Upper lobe of right lung (tissue), 1 donor: Measurements from ENCODE around the gene FGF18. TPM values are rescaled to one million over a fixed set of nuclear protein-coding genes. Genes with fewer than 3 reads are reported as not detected.

Experiments used
- ATAC-seq: fragments of 200-7000 bp; cut with Tn5 transposase; one replicate; pipeline ENCODE4 v1.9.1; 2020; ENCODE audit warnings: mild to moderate bottlenecking, moderate library complexity
- DNase-seq: peaks from one replicate; pipeline ENCODE4 v3.0.0-alpha.2; 2020
- H3K27ac ChIP-seq: fragments of 200-600 bp; one replicate; pipeline ENCODE4 v1.8.0; 2022
- H3K27me3 ChIP-seq: fragments of 200-600 bp; one replicate; pipeline ENCODE4 v1.8.0; 2022; ENCODE audit warnings: mild to moderate bottlenecking
- H3K36me3 ChIP-seq: fragments of 200-600 bp; one replicate; pipeline ENCODE4 v1.8.0; 2022
- H3K4me1 ChIP-seq: fragments of 200-600 bp; one replicate; pipeline ENCODE4 v1.8.0; 2022
- H3K4me3 ChIP-seq: fragments of 200-600 bp; one replicate; pipeline ENCODE4 v1.8.0; 2022; ENCODE audit warnings: mild to moderate bottlenecking
- H3K9me3 ChIP-seq: fragments of 200-600 bp; one replicate; pipeline ENCODE4 v1.8.0; 2022
- CTCF ChIP-seq: fragments of 200-600 bp; IDR thresholded peaks from one replicate; pipeline ENCODE4 v1.8.0; 2022; ENCODE audit warnings: antibody characterized with exemption
- intact Hi-C: fragments of 100-400 bp; cut with DNase I; formaldehyde crosslinking; loops from one replicate; pipeline ENCODE4 v1.11.0; 2022
- total RNA-seq: library from RNA; stranded (reverse); fragmentation: NEBNext Ultra II Directional; extraction: Animal tissue kit (Norgen Biotek cat#: 25700); gene quantifications from one replicate; pipeline ENCODE4 v1.2.1, GENCODE V29; 2021
- donor health status: DM: no; HTN: yes; CAD: no; lungs with severe emphysema.

FGF18 gene
- total RNA-seq, 1 donor from 2014 or later = 4.2 TPM

DNA sequence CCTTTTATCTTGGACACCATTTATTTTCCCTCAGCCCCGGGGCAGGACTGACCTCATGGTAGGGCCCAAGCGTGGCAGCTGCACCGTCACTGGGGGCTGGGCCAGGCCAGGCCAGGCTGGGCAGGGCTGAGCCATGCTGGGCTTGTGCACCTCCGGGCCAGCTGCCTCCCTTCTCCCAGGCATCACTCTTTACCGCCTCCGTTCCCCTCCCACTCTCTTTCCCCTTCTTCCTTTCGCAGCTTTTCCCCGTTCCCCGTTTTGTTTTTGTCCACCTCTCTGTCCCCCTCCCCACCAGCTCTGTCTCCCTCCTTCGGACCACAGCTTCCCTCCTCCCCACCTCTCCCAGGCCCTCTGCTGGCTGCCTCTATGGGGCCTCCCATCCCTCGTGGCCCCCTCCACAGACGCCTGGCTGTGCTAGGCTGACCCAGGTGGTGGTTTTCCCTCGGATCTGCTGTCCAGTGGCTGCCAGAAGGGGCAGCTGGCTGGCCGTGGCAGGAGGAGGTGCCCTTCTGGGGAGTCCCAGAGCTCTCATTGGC, 17.9 kb downstream of the FGF18 start:
- H3K9me3 ChIP-seq = no peaks in the 10 kb centered on the region
- intact Hi-C loops = no loop called here
- no peaks in the 10 kb centered on the region for H3K4me1 ChIP-seq
- H3K27me3 ChIP-seq = no peaks in the 10 kb centered on the region
- TF ChIP-seq CTCF = no peak
- H3K36me3 ChIP-seq = no peaks in the 10 kb centered on the region
- H3K27ac ChIP-seq = no peak overlapping the region
- DNase-seq (no peak), ATAC-seq (peak; percentile 28)
- no peak overlapping the region for H3K4me3 ChIP-seq

- Histone ChIP-seq H3K9me3 (no peaks in the 10 kb centered on the region), H3K27me3 (no peaks in the 10 kb centered on the region), H3K4me1 (no peaks in the 10 kb centered on the region), H3K4me3 (no peak overlapping the region), H3K27ac (no peak overlapping the region), H3K36me3 (no peaks in the 10 kb centered on the region)
- intact Hi-C loops = no loop called here
- no peak for TF ChIP-seq CTCF
- ATAC-seq (no peak), DNase-seq (no peak)
Measured at GRCh38 chr5:171438738-171439137, 19.3 kb downstream of the FGF18 start.

DNA sequence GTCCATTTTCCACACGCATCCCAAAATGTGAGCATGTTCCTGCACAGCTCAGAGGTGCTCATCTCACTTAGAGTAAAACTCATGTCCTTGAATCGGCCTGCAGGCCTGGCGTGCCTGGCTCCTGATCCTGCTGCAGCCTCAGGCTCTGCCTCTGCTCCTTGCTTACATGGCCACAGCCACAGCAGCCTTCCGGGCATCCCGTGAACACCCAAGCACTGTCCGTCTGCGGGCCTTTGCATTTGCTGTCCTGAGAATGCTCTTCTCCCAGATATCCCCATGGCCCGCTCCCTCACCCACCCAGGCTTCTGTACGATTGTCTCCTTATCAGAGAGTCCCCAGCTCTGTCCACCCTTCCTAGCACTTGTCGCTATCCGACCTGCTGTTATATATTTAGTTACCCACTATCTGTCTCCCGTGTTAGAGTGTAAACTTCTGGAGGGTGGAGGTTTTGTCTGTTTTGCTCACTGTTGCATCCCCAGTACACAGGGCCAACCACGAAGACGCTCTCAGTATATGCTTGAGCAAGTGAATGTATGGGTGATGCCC, 21.9 kb downstream of the FGF18 start:
- Histone ChIP-seq H3K27me3 (no peaks in the 10 kb centered on the region), H3K27ac (no peak overlapping the region), H3K9me3 (no peaks in the 10 kb centered on the region), H3K4me1 (no peaks in the 10 kb centered on the region), H3K36me3 (no peaks in the 10 kb centered on the region), H3K4me3 (no peak overlapping the region)
- DNase-seq = no peak
- intact Hi-C loops = no loop called here
- no peak for ATAC-seq
- no peak for TF ChIP-seq CTCF

DNA sequence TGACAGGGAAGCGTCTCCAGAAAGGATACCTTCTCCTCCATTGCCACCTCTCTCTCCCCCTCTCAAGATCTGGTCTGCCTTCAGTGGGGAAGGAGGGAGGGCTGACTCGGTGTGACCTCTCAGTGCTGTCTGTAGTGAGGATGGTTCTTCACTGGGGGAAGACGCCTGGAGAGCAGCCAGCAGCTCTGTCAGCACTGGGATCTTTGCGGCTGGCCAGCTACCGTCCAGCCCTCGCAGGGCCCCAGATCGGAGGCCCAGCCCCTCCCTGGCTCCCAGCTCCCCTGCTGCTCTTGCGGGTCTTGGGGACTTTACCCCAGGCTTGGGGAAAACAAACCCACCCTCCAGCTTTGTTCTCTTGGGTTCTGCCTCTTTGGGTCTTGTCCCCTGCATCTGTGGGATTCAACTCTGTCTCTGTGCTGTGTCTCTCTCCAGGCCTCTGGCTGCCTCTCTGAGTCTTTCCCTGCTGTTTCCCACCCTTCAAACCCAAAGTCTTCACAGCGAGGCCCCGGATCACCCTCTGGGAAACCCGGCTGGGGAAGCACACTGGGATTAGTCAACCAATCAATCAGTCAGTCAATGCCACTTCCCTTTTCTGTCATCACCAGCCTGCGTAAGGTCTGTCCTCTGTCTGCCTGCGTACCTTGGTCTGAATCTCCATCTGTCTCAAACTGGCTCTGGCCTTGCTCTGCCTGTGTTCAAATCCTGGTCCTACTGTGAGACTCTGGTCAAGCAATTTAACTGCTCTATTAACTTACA, 23.0 kb downstream of the FGF18 start:
- no peaks in the 10 kb centered on the region for H3K27me3 ChIP-seq
- intact Hi-C loops = no loop called here
- H3K4me3 ChIP-seq = no peak overlapping the region
- no peaks in the 10 kb centered on the region for H3K4me1 ChIP-seq
- H3K36me3 ChIP-seq = no peaks in the 10 kb centered on the region
- H3K9me3 ChIP-seq = no peaks in the 10 kb centered on the region
- no peak overlapping the region for H3K27ac ChIP-seq
- ATAC-seq (no peak), DNase-seq (no peak)
- TF ChIP-seq CTCF = no peak

GRCh38 chr5:171444582-171444981, 25.1 kb downstream of the FGF18 start:
- H3K4me1 ChIP-seq = no peaks in the 10 kb centered on the region
- no peak for TF ChIP-seq CTCF
- intact Hi-C loops = no loop called here
- no peaks in the 10 kb centered on the region for H3K9me3 ChIP-seq
- DNase-seq (no peak), ATAC-seq (no peak)
- H3K27me3 ChIP-seq = no peaks in the 10 kb centered on the region
- no peak overlapping the region for H3K4me3 ChIP-seq
- H3K36me3 ChIP-seq = no peaks in the 10 kb centered on the region
- no peak overlapping the region for H3K27ac ChIP-seq
